IMR-90 (cell line): ENCODE data around the gene ROBO1. TPM values are rescaled to one million over a fixed set of nuclear protein-coding genes. Genes with fewer than 3 reads are reported as not detected.
A peak's percentile ranks its signal among the peaks of the same experiment; 100 is the strongest.

Source experiments
- ATAC-seq: fragments of 200-7000 bp; cut with Tn5 transposase; 2 replicates; pipeline ENCODE4 v1.9.1; 2020; ENCODE audit warnings: low read depth, mild to moderate bottlenecking, moderate library complexity
- BruUV-seq: library from RNA; stranded (reverse); fragments of 400-500 nt; replicated peaks from 2 replicates; lab custom pipeline; 2021; lab: Mats Ljungman, UMichigan
- CTCF ChIA-PET: fragments of 300-600 bp; formaldehyde crosslinking; extraction: SDS; loops from one replicate; lab custom pipeline; 2021; ENCODE audit warnings: antibody characterized with exemption; lab: Yijun Ruan, JAX
- POLR2A ChIA-PET: fragments of 300-600 bp; sonication (Branson Sonifier 250); formaldehyde crosslinking; loops from one replicate; lab custom pipeline; 2022; ENCODE audit warnings: antibody characterized with exemption; ENCODE audit not compliant: unreplicated experiment; lab: Charles Lee
- DNase-seq: peaks from one replicate; pipeline ENCODE4 v3.0.0; 2013
- H2AFZ ChIP-seq: replicated peaks from 2 replicates; pipeline ENCODE3; 2013; ENCODE audit warnings: low read length, mild to moderate bottlenecking; ENCODE audit not compliant: poor library complexity
- H2AK5ac ChIP-seq: 2 replicates; pipeline ENCODE4 v1.6.1; 2013; ENCODE audit warnings: low read depth, low read length, inconsistent platforms
- H2AK9ac ChIP-seq: replicated peaks from 2 replicates; pipeline ENCODE3; 2013; ENCODE audit warnings: mild to moderate bottlenecking, low read depth, low read length, moderate library complexity; ENCODE audit not compliant: poor library complexity
- H2BK120ac ChIP-seq: 2 replicates; pipeline ENCODE4 v1.6.1; 2013; ENCODE audit warnings: low read depth, low read length, inconsistent platforms
- H2BK15ac ChIP-seq: 3 replicates; pipeline ENCODE4 v1.6.1; 2013; ENCODE audit warnings: low read depth, low read length, inconsistent platforms
- H2BK20ac ChIP-seq: 2 replicates; pipeline ENCODE4 v1.6.1; 2013; ENCODE audit warnings: low read depth, mild to moderate bottlenecking, inconsistent platforms, low read length, moderate library complexity
- H2BK5ac ChIP-seq: 2 replicates; pipeline ENCODE4 v1.6.1; 2013; ENCODE audit warnings: mild to moderate bottlenecking, low read depth, low read length, inconsistent platforms; ENCODE audit not compliant: poor library complexity, severe bottlenecking
- H3K14ac ChIP-seq: replicated peaks from 2 replicates; pipeline ENCODE4 v1.6.1; 2013; ENCODE audit warnings: low read depth, low read length, inconsistent platforms
- H3K18ac ChIP-seq: 2 replicates; pipeline ENCODE4 v1.6.1; 2013; ENCODE audit warnings: low read depth, low read length, control low read depth
- H3K23ac ChIP-seq: 2 replicates; pipeline ENCODE4 v1.6.1; 2013; ENCODE audit warnings: low read depth, low read length, inconsistent platforms
- H3K27ac ChIP-seq: 2 replicates; pipeline ENCODE4 v1.5.1; 2013; ENCODE audit warnings: mild to moderate bottlenecking, control low read depth, low read length; ENCODE audit not compliant: insufficient read depth
- H3K27me3 ChIP-seq: 2 replicates; pipeline ENCODE4 v1.6.1; 2013; ENCODE audit warnings: low read length; ENCODE audit not compliant: control insufficient read depth, insufficient read depth
- H3K36me3 ChIP-seq: 2 replicates; pipeline ENCODE4 v1.6.1; 2013; ENCODE audit warnings: low read length, mixed read lengths; ENCODE audit not compliant: control insufficient read depth, insufficient read depth
- H3K4ac ChIP-seq: 2 replicates; pipeline ENCODE4 v1.6.1; 2013; ENCODE audit warnings: low read depth, low read length, inconsistent platforms
- H3K4me1 ChIP-seq: 2 replicates; pipeline ENCODE4 v1.6.1; 2013; ENCODE audit warnings: low read length, mixed read lengths; ENCODE audit not compliant: control insufficient read depth, insufficient read depth
- H3K4me2 ChIP-seq: 2 replicates; pipeline ENCODE4 v1.6.1; 2013; ENCODE audit warnings: low read depth, mild to moderate bottlenecking, control low read depth, low read length, moderate library complexity
- H3K4me3 ChIP-seq: 2 replicates; pipeline ENCODE4 v1.5.1; 2013; ENCODE audit warnings: low read depth, mild to moderate bottlenecking, control low read depth, low read length, moderate library complexity; ENCODE audit not compliant: insufficient read depth
- H3K56ac ChIP-seq: 2 replicates; pipeline ENCODE4 v1.6.1; 2013; ENCODE audit warnings: low read length, inconsistent platforms; ENCODE audit not compliant: insufficient read depth; ENCODE audit errors: extremely low read depth
- H3K79me1 ChIP-seq, 2 experiments: 2 replicates each; pipeline ENCODE4 v1.6.1; 2013; ENCODE audit warnings: low read length in 2 of 2, inconsistent platforms in 1 of 2, low read depth in 1 of 2
- H3K9ac ChIP-seq: 2 replicates; pipeline ENCODE4 v1.6.1; 2013; ENCODE audit warnings: low read depth, low read length, control low read depth
- H3K9me1 ChIP-seq: 2 replicates; pipeline ENCODE4 v1.6.1; 2013; ENCODE audit warnings: low read length, inconsistent platforms; ENCODE audit not compliant: insufficient read depth
- H3K9me3 ChIP-seq: 2 replicates; pipeline ENCODE4 v1.6.1; 2013; ENCODE audit warnings: low read length; ENCODE audit not compliant: control insufficient read depth, insufficient read depth
- H4K20me1 ChIP-seq: 2 replicates; pipeline ENCODE4 v1.6.1; 2013; ENCODE audit warnings: low read length, inconsistent platforms; ENCODE audit not compliant: insufficient read depth
- H4K5ac ChIP-seq: 2 replicates; pipeline ENCODE4 v1.6.1; 2013; ENCODE audit warnings: mild to moderate bottlenecking, low read depth, low read length, control low read depth
- H4K8ac ChIP-seq, 2 experiments: 2 replicates each; pipeline ENCODE4 v1.6.1; 2013; ENCODE audit warnings: low read depth in 2 of 2, low read length in 2 of 2, control low read depth in 1 of 2, inconsistent platforms in 1 of 2
- H4K91ac ChIP-seq: 2 replicates; pipeline ENCODE4 v1.6.1; 2013; ENCODE audit warnings: low read depth, low read length, inconsistent platforms; ENCODE audit not compliant: insufficient read depth
- BHLHE40 ChIP-seq: fragments of 150-350 bp; IDR thresholded peaks from 2 replicates; pipeline ENCODE4 v1.6.1; 2016; ENCODE audit warnings: mild to moderate bottlenecking, low read depth, low read length
- CHD1 ChIP-seq: IDR thresholded peaks from 2 replicates; pipeline ENCODE4 v1.6.1; 2012; ENCODE audit warnings: low read depth, low read length, improper control_type of control experiment
- MAFK ChIP-seq: IDR thresholded peaks from 2 replicates; pipeline ENCODE4 v1.6.1; 2012; ENCODE audit warnings: low read depth, low read length, improper control_type of control experiment
- MAZ ChIP-seq: IDR thresholded peaks from 2 replicates; pipeline ENCODE4 v1.6.1; 2012; ENCODE audit warnings: low read depth, mild to moderate bottlenecking, low read length, improper control_type of control experiment, moderate library complexity, borderline replicate concordance
- MXI1 ChIP-seq: IDR thresholded peaks from 2 replicates; pipeline ENCODE4 v1.6.1; 2012; ENCODE audit warnings: low read depth, mild to moderate bottlenecking, low read length, moderate library complexity, borderline replicate concordance
- POLR2A ChIP-seq: IDR thresholded peaks from 2 replicates; pipeline ENCODE4 v1.6.1; 2012; ENCODE audit warnings: mild to moderate bottlenecking, low read depth, low read length
- RCOR1 ChIP-seq: IDR thresholded peaks from 2 replicates; pipeline ENCODE4 v1.6.1; 2012; ENCODE audit warnings: mild to moderate bottlenecking, low read length, improper control_type of control experiment; ENCODE audit not compliant: insufficient replicate concordance
- SMC3 ChIP-seq: fragments of 150-350 bp; IDR thresholded peaks from 2 replicates; pipeline ENCODE4 v1.6.1; 2016; ENCODE audit warnings: low read depth, mild to moderate bottlenecking, antibody characterized with exemption, low read length, moderate library complexity
- WGBS, 2 experiments: methylation state at CpG; one replicate each; pipeline versions ENCODE4 v1.1.5 to v1.1.7; 2013; ENCODE audit warnings: missing lambda C conversion rate in 2 of 2; ENCODE audit not compliant: insufficient read length in 1 of 2; ENCODE audit errors: extremely low coverage in 2 of 2; 5-methylcytosine and 5-hydroxymethylcytosine counted together
- dilution Hi-C: fragments of 300-500 bp; cut with HindIII; formaldehyde crosslinking; loops from one replicate; pipeline ENCODE4 v1.14.3; 2018; ENCODE audit warnings: low sequenced_read_pairs; ENCODE audit not compliant: unreplicated experiment
- in situ Hi-C: fragments of 300-500 bp; cut with MboI; formaldehyde crosslinking; loops from 3 replicates; pipeline ENCODE4 v1.14.3; 2019; ENCODE audit warnings: low sequenced_read_pairs, inconsistent platforms, mixed read lengths
- intact Hi-C: fragments of 100-400 bp; cut with micrococcal nuclease; formaldehyde crosslinking; loops from 2 replicates; pipeline ENCODE4 v1.10.0; 2022
- polyA plus RNA-seq, 3 experiments: library from polyadenylated mRNA; depleted of rRNA; stranded (reverse); fragments of >200 nt; gene quantifications; 2 replicates each; pipeline ENCODE4 v1.2.3, GENCODE V29; 2012; ENCODE audit warnings: low replicate concordance in 1 of 3
- total RNA-seq: library from RNA; depleted of rRNA; stranded (reverse); fragments of >200 nt; gene quantifications from 2 replicates; pipeline ENCODE4 v1.2.3, GENCODE V29; 2012
- TF ChIP-seq, protein P1 (sequence below): fragments of 150-350 bp; IDR thresholded peaks from 2 replicates; pipeline ENCODE4 v1.6.1; 2016; ENCODE audit warnings: low read depth, mild to moderate bottlenecking, low read length, moderate library complexity, borderline replicate concordance

Gene ROBO1
- total and polyA plus RNA-seq, 2 of the 4 experiments (the other 2 are of a cell fraction): 24.1 to 53.9 TPM

DNA sequence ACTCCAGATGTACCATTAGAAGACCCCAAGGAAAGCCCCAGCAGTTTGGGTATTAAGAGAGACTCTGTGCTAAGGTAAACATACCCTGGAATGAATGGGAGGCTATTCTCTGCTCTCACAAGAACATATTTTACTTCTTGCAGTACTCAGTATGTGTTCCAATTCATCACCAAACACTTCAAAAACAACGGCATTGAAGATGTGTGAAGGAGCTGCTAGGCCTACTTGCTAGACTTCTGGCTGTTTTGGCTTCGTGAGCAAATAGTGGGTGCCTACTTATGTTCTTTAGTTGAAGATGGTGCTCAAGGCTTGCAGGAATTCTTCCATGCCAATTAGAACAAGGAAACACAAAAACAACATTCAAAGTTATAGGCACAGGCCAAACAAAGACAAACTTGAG lies 514.5 kb downstream of the ROBO1 start:
- Histone ChIP-seq H2BK20ac (no peak overlapping the region), H2BK5ac (no peak overlapping the region), H3K36me3 (no peaks in the 10 kb centered on the region), H3K79me1 (no peaks in the 10 kb centered on the region), H3K56ac (no peak overlapping the region), H4K8ac (no peak overlapping the region), H3K27me3 (no peaks in the 10 kb centered on the region), H3K9ac (no peak overlapping the region), H3K4ac (no peak overlapping the region), H4K20me1 (no peaks in the 10 kb centered on the region), H3K23ac (no peak overlapping the region), H3K18ac (peak overlapping the region; percentile 12; the same call in 1 of the 2 replicates), H4K5ac (no peak overlapping the region), H3K14ac (peak overlapping the region; percentile 6; the same call in 1 of the 2 replicates), H3K9me3 (no peaks in the 10 kb centered on the region), H3K4me1 (no peaks in the 10 kb centered on the region; the same call in 1 of the 2 replicates), H3K27ac (no peak overlapping the region), H3K4me3 (no peak overlapping the region), H2AK5ac (no peak overlapping the region), H4K91ac (peak overlapping the region; percentile 6; the same call in 1 of the 2 replicates), H2AFZ (no peak overlapping the region), H2BK15ac (no peak overlapping the region), H3K4me2 (no peak overlapping the region), H2AK9ac (no peak overlapping the region), H3K9me1 (no peaks in the 10 kb centered on the region), H2BK120ac (0 out of 2 replicates have a peak overlapping the region, but pooled peaks have one; percentile 19)
- no CpG with 5 or more reads among the region's 2 CpGs for WGBS, 2 experiments
- no TSS peak for BruUV-seq
- dilution Hi-C loops (no loop called here), in situ Hi-C loops (no loop called here), intact Hi-C loops (no loop called here)
- ATAC-seq (no peak), DNase-seq (no peak)
- POLR2A ChIA-PET: no interaction called here
- TF ChIP-seq MXI1 (no peak), POLR2A (no peak), SMC3 (no peak), MAFK (no peak), BHLHE40 (no peak), RCOR1 (no peak), CHD1 (no peak), MAZ (no peak)
- TF ChIP-seq, protein P1, sequence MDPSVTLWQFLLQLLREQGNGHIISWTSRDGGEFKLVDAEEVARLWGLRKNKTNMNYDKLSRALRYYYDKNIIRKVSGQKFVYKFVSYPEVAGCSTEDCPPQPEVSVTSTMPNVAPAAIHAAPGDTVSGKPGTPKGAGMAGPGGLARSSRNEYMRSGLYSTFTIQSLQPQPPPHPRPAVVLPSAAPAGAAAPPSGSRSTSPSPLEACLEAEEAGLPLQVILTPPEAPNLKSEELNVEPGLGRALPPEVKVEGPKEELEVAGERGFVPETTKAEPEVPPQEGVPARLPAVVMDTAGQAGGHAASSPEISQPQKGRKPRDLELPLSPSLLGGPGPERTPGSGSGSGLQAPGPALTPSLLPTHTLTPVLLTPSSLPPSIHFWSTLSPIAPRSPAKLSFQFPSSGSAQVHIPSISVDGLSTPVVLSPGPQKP: no peak
- CTCF ChIA-PET: no interaction called here
